Tibial nerve (tissue), 4 donors: ENCODE results near the gene EXOSC2. TPM values are rescaled to one million over a fixed set of nuclear protein-coding genes. Genes with fewer than 3 reads are reported as not detected.
A peak's percentile ranks its signal among the peaks of the same experiment; 100 is the strongest.

ENCODE experiments used
- DNase-seq, 2 donors: peaks; one replicate each; pipeline ENCODE4 v3.0.0-alpha.2; 2019; ENCODE audit warnings: low spot score in 2 of 2
- H3K27ac ChIP-seq, 4 donors: fragments of 200-600 bp; sonication (generic) in 3 of 4; one replicate each; pipeline ENCODE4 v1.5.1; 2017 to 2019; ENCODE audit warnings: mild to moderate bottlenecking in 1 of 4
- H3K27me3 ChIP-seq, 2 donors: fragments of 200-600 bp; sonication (generic) in 1 of 2; one replicate each; pipeline versions ENCODE4 v1.5.1 to v1.6.0; 2017 to 2019
- H3K36me3 ChIP-seq, 3 donors: fragments of 200-600 bp; sonication (generic); one replicate each; pipeline ENCODE4 v1.5.1; 2018 to 2019
- H3K4me1 ChIP-seq, 4 donors: fragments of 200-600 bp; sonication (generic) in 3 of 4; one replicate each; pipeline ENCODE4 v1.5.1; 2017 to 2019
- H3K4me3 ChIP-seq, 4 donors: fragments of 200-600 bp; sonication (generic) in 3 of 4; one replicate each; pipeline ENCODE4 v1.5.1; 2017 to 2019; ENCODE audit warnings: mild to moderate bottlenecking in 1 of 4, moderate library complexity in 1 of 4
- H3K9me3 ChIP-seq, 4 donors: fragments of 200-600 bp; sonication (generic) in 3 of 4; one replicate each; pipeline ENCODE4 v1.5.1; 2017 to 2019
- EP300 ChIP-seq, 2 donors: sonication (generic); formaldehyde crosslinking; IDR thresholded peaks; one replicate each; pipeline ENCODE4 v1.6.1; 2017; ENCODE audit warnings: antibody characterized with exemption in 2 of 2, mild to moderate bottlenecking in 1 of 2
- POLR2A ChIP-seq, 2 donors: fragments of 450-650 bp; IDR thresholded peaks; one replicate each; pipeline ENCODE4 v1.6.1; 2017; ENCODE audit warnings: antibody characterized with exemption in 2 of 2, mild to moderate bottlenecking in 2 of 2, moderate library complexity in 2 of 2
- WGBS, 2 donors: methylation state at CpG; one replicate each; pipeline ENCODE4 v1.1.5; 2018; 5-methylcytosine and 5-hydroxymethylcytosine counted together
- total RNA-seq, 4 donors: library from RNA; depleted of rRNA; stranded (reverse); fragments of >200 nt; gene quantifications; one replicate each; pipeline ENCODE4 v1.1.0, GENCODE V29; 2016
- TF ChIP-seq, protein P1 (sequence below), 5 experiments: fragments of 200-600 bp in 3 of 5; fragments of 450-650 bp in 2 of 5; sonication (generic) in 3 of 5; IDR thresholded peaks; one replicate each; pipeline ENCODE4 v1.5.1; 2016 to 2019; ENCODE audit warnings: antibody characterized with exemption in 5 of 5, mild to moderate bottlenecking in 3 of 5, moderate library complexity in 2 of 5

Gene EXOSC2
- total RNA-seq, 4 donors from 2014 or later, result 17.3 to 26.7 (median 24.9) TPM

DNA sequence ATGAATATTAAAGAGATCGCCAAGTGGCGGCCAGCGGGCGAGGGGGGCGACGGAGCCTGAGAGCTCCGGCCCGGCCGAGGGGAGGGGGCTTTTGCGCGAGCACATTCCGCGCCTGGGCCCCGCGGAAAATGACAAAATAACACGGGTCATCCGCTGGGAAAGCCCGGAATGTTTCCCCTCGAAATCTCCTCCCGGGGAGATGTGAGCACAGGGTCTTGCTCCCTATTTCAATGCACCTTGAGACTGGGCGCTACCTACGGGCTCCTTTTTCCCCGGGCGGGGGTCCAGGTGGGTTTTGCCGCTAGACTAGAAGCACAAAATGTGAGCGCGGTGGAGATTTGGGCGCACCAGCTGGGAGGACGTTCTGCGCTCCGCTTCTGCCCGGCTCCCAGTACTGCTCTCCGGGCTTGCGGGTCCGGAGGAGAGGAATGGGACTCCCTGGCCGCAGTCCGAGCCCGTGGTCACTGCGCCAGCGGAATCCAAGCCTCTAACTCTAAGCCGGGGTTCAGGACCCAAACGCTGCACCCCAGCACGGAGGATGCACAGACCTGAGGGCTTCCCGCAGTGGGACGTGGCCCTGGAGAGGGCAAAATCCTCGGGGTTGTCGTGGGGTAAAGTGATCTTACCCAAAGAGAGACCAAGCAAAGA is 32.0 kb upstream of the EXOSC2 start:
- DNase-seq, result no peak
- no peak overlapping the region for H3K27ac ChIP-seq
- H3K27me3 ChIP-seq, result peaks cover 6 to 100% of the 10 kb centered on the region in 2 donors
- WGBS, 2 donors, result 3 to 9% methylated on average over 37 to 45 of the region's 47 CpGs
- H3K4me1 ChIP-seq, result peaks cover 0 to 77% (median 50%) of the 10 kb centered on the region in 4 donors
- H3K9me3 ChIP-seq, result peaks cover 0 to 13% (median 0%) of the 10 kb centered on the region in 4 donors
- TF ChIP-seq, protein P1, sequence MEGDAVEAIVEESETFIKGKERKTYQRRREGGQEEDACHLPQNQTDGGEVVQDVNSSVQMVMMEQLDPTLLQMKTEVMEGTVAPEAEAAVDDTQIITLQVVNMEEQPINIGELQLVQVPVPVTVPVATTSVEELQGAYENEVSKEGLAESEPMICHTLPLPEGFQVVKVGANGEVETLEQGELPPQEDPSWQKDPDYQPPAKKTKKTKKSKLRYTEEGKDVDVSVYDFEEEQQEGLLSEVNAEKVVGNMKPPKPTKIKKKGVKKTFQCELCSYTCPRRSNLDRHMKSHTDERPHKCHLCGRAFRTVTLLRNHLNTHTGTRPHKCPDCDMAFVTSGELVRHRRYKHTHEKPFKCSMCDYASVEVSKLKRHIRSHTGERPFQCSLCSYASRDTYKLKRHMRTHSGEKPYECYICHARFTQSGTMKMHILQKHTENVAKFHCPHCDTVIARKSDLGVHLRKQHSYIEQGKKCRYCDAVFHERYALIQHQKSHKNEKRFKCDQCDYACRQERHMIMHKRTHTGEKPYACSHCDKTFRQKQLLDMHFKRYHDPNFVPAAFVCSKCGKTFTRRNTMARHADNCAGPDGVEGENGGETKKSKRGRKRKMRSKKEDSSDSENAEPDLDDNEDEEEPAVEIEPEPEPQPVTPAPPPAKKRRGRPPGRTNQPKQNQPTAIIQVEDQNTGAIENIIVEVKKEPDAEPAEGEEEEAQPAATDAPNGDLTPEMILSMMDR (IDR thresholded peaks at IDR 0.05), result no peak
- TF ChIP-seq EP300 (IDR thresholded peaks at IDR 0.05) (no peak), POLR2A (IDR thresholded peaks at IDR 0.05) (no peak)
- H3K36me3 ChIP-seq, result peaks cover 0 to 7% (median 0%) of the 10 kb centered on the region in 3 donors
- no peak overlapping the region for H3K4me3 ChIP-seq

DNA sequence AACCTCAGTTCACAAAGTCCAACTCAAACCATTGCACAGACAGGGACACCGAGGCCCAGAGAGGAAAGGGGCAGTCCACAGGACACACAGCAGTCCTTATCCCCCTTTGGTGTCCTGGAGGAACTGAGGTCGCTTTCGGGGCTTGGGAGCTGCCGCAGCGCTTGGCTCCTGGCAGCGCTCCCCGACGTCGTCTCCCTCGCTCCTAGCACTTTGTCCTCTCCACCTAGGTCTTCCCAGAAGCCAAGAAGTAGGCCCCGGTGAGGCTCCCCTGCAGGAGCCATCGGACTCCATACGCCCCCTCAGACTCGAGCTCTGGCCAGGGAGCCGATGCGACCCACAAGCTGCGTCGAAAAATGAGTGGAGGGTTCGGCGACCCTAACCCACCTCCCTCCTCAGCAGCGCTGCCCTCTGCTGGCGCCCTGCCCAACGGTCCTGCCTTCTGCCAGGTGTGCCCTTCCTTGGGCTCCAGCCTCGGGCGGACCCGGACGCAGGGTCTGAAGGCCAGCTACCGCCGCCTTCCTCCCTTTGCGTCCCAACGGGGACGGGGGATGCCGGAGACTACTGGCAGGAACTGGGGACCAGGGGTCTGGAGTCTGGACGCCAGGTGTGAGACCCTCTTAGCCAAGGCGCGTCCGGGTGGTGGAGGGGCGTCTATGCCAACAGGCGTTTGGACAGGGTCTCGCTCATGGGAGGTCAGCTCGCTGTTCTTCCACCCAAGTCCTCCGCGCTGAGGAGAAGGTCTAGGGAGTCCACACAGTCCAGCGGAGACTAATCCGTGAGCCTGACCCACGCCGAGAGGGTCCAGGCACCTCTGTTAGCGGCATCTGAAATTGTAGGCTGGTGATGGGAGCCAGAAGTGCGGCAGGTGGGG is 31.2 kb upstream of the EXOSC2 start:
- peaks cover 0 to 7% (median 0%) of the 10 kb centered on the region in 3 donors for H3K36me3 ChIP-seq
- H3K4me3 ChIP-seq, result peak overlapping the region in 1 of 4 donors; percentile 0
- no peak overlapping the region for H3K27ac ChIP-seq
- DNase-seq, result no peak
- H3K27me3 ChIP-seq, result peaks cover 6 to 100% of the 10 kb centered on the region in 2 donors
- H3K9me3 ChIP-seq, result peaks cover 0 to 13% (median 0%) of the 10 kb centered on the region in 4 donors
- TF ChIP-seq, protein P1 (IDR thresholded peaks at IDR 0.05), result no peak
- peaks cover 0 to 81% (median 50%) of the 10 kb centered on the region in 4 donors for H3K4me1 ChIP-seq
- WGBS, 2 donors, result 3 to 5% methylated on average over 39 to 46 of the region's 49 CpGs

- WGBS, 2 donors, result 5% methylated on average over 15 of the region's 15 CpGs
- Histone ChIP-seq H3K36me3 (peaks cover 0 to 7% (median 0%) of the 10 kb centered on the region in 3 donors), H3K4me3 (peak overlapping the region in 1 of 4 donors; percentile 0), H3K27me3 (peaks cover 6 to 100% of the 10 kb centered on the region in 2 donors), H3K27ac (no peak overlapping the region), H3K4me1 (peaks cover 0 to 81% (median 50%) of the 10 kb centered on the region in 4 donors), H3K9me3 (peaks cover 0 to 10% (median 0%) of the 10 kb centered on the region in 4 donors)
- no peak for DNase-seq
- no peak for TF ChIP-seq POLR2A (IDR thresholded peaks at IDR 0.05)
- no peak for TF ChIP-seq EP300 (IDR thresholded peaks at IDR 0.05)
- TF ChIP-seq, protein P1 (IDR thresholded peaks at IDR 0.05), result no peak
Measured at GRCh38 chr9:130662970-130663257, 30.7 kb upstream of the EXOSC2 start.

GRCh38 chr9:130663258-130663976 is 30.2 kb upstream of the EXOSC2 start:
- WGBS, 2 donors, result 2 to 3% methylated on average over 45 to 51 of the region's 65 CpGs
- H3K4me3 ChIP-seq, result peak overlapping the region in 1 of 4 donors; percentile 0
- no peak for DNase-seq
- peaks cover 0 to 81% (median 50%) of the 10 kb centered on the region in 4 donors for H3K4me1 ChIP-seq
- no peak overlapping the region for H3K27ac ChIP-seq
- H3K9me3 ChIP-seq, result peaks cover 0 to 8% (median 0%) of the 10 kb centered on the region in 4 donors
- TF ChIP-seq, protein P1 (IDR thresholded peaks at IDR 0.05), result no peak
- TF ChIP-seq POLR2A (IDR thresholded peaks at IDR 0.05) (no peak), EP300 (IDR thresholded peaks at IDR 0.05) (no peak)
- H3K27me3 ChIP-seq, result peaks cover 6 to 100% of the 10 kb centered on the region in 2 donors
- H3K36me3 ChIP-seq, result peaks cover 0 to 6% (median 0%) of the 10 kb centered on the region in 3 donors
